BE2C (cell line): ENCODE measurements around the gene GPATCH2.

ENCODE experiments used
- DNase-seq: peaks from one replicate; pipeline ENCODE4 v3.0.0-alpha.2; 2020
- H3K27me3 ChIP-seq: fragments of 250-450 bp; sonication (Bioruptor Pico); 2 replicates; pipeline ENCODE4 v1.5.1; 2020; ENCODE audit warnings: mild to moderate bottlenecking
- H3K36me3 ChIP-seq: fragments of 250-450 bp; sonication (Bioruptor Pico); 2 replicates; pipeline ENCODE4 v1.5.1; 2020; ENCODE audit warnings: mild to moderate bottlenecking
- H3K4me1 ChIP-seq: fragments of 250-450 bp; sonication (Bioruptor Pico); 2 replicates; pipeline ENCODE4 v1.5.1; 2020
- H3K4me3 ChIP-seq: 2 replicates; pipeline ENCODE4 v1.5.1; 2011; ENCODE audit warnings: low read depth, low read length
- H3K9me3 ChIP-seq: fragments of 250-450 bp; sonication (Bioruptor Pico); 2 replicates; pipeline ENCODE4 v1.5.1; 2020
- TF ChIP-seq, protein P1 (sequence below): IDR thresholded peaks from 2 replicates; pipeline ENCODE4 v1.5.1; 2012; ENCODE audit warnings: mild to moderate bottlenecking, low read depth, low read length

Gene GPATCH2

DNA sequence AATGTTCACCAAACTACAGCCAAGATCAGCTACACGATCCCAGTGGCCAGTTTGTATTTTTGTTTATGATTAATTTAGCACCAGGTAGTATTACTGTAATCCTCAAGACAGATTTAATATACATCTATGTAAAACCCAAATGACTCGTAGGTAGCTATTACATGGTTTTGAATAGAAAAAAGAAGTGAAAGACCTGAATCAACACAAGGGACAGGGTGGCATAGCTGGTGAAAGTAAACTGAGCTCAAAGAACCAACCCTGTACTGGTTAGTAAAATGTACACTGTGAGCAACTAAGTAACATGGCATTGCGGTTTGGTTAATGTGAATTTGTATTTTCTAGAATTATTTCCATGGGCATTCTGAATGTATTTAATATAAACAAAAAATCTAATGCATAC is 8.8 kb downstream of the GPATCH2 start:
- TF ChIP-seq, protein P1, sequence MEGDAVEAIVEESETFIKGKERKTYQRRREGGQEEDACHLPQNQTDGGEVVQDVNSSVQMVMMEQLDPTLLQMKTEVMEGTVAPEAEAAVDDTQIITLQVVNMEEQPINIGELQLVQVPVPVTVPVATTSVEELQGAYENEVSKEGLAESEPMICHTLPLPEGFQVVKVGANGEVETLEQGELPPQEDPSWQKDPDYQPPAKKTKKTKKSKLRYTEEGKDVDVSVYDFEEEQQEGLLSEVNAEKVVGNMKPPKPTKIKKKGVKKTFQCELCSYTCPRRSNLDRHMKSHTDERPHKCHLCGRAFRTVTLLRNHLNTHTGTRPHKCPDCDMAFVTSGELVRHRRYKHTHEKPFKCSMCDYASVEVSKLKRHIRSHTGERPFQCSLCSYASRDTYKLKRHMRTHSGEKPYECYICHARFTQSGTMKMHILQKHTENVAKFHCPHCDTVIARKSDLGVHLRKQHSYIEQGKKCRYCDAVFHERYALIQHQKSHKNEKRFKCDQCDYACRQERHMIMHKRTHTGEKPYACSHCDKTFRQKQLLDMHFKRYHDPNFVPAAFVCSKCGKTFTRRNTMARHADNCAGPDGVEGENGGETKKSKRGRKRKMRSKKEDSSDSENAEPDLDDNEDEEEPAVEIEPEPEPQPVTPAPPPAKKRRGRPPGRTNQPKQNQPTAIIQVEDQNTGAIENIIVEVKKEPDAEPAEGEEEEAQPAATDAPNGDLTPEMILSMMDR = no peak

GRCh38 chr1:217620814-217621213 is 10.1 kb downstream of the GPATCH2 start:
- DNase-seq = no peak
- H3K9me3 ChIP-seq = no peaks in the 10 kb centered on the region
- no peaks in the 10 kb centered on the region for H3K27me3 ChIP-seq
- no peaks in the 10 kb centered on the region for H3K4me1 ChIP-seq
- no peak overlapping the region for H3K4me3 ChIP-seq
- TF ChIP-seq, protein P1 = no peak
- H3K36me3 ChIP-seq = peaks cover 7% of the 10 kb centered on the region

More for the DNA sequence above, 8.8 kb downstream of the GPATCH2 start:
- Histone ChIP-seq H3K4me3 (no peak overlapping the region), H3K36me3 (peaks cover 7% of the 10 kb centered on the region), H3K4me1 (no peaks in the 10 kb centered on the region), H3K27me3 (no peaks in the 10 kb centered on the region), H3K9me3 (no peaks in the 10 kb centered on the region)
- DNase-seq = no peak

- Histone ChIP-seq H3K36me3 (peaks cover 7% of the 10 kb centered on the region), H3K4me1 (no peaks in the 10 kb centered on the region), H3K27me3 (no peaks in the 10 kb centered on the region), H3K4me3 (no peak overlapping the region), H3K9me3 (no peaks in the 10 kb centered on the region)
- DNase-seq = no peak
- TF ChIP-seq, protein P1 = no peak
These were observed 13.8 kb downstream of the GPATCH2 start for GRCh38 chr1:217617126-217617525.

- Histone ChIP-seq H3K27me3 (no peaks in the 10 kb centered on the region), H3K4me1 (0 out of 2 replicates have a peak, but pooled peaks cover 4% of the 10 kb centered on the region), H3K4me3 (no peak overlapping the region), H3K9me3 (no peaks in the 10 kb centered on the region), H3K36me3 (no peaks in the 10 kb centered on the region; the same call in 1 of the 2 replicates)
- DNase-seq = no peak
- TF ChIP-seq, protein P1 = no peak
These were observed 16.6 kb downstream of the GPATCH2 start for GRCh38 chr1:217614200-217614712.

- no peaks in the 10 kb centered on the region for H3K27me3 ChIP-seq
- H3K36me3 ChIP-seq = no peaks in the 10 kb centered on the region; the same call in 1 of the 2 replicates
- peaks cover 3% of the 10 kb centered on the region for H3K4me1 ChIP-seq
- no peaks in the 10 kb centered on the region for H3K9me3 ChIP-seq
- H3K4me3 ChIP-seq = no peak overlapping the region
- no peak for DNase-seq
- TF ChIP-seq, protein P1 = no peak
These were observed 25.5 kb downstream of the GPATCH2 start for GRCh38 chr1:217605390-217605789.

DNA sequence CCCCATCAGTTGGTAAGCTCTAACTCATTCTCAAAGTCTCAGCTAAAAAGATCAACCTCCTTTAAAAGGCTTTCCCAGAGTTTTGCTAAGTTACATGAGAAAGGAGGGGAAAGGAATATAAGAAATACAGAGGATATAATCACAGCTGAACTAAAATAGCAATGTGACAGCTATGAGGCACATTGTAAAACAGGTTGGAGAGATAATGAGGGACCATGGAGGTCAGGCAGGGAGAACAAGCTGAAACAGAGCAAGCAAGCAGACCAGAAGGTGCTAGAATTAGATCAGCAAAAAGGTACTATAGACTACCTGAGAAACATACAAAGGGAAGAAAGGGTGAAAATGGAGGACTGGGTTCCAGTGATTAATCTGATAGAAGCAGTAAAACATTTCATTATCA is 28.5 kb downstream of the GPATCH2 start:
- Histone ChIP-seq H3K4me1 (peaks cover 3% of the 10 kb centered on the region), H3K36me3 (no peaks in the 10 kb centered on the region; the same call in 1 of the 2 replicates), H3K27me3 (no peaks in the 10 kb centered on the region), H3K9me3 (no peaks in the 10 kb centered on the region), H3K4me3 (no peak overlapping the region)
- TF ChIP-seq, protein P1 = no peak
- no peak for DNase-seq
